NOMO-1 (cell line): Measurements from ENCODE around the gene TOR1A.
A peak's percentile ranks its signal among the peaks of the same experiment; 100 is the strongest.

ENCODE experiments used
- DNase-seq, 2 experiments: peaks; one replicate each; lab custom pipeline; 2025; ENCODE audit not compliant: unreplicated experiment in 2 of 2; lab: John Stamatoyannopoulos, UW

Gene TOR1A

DNA sequence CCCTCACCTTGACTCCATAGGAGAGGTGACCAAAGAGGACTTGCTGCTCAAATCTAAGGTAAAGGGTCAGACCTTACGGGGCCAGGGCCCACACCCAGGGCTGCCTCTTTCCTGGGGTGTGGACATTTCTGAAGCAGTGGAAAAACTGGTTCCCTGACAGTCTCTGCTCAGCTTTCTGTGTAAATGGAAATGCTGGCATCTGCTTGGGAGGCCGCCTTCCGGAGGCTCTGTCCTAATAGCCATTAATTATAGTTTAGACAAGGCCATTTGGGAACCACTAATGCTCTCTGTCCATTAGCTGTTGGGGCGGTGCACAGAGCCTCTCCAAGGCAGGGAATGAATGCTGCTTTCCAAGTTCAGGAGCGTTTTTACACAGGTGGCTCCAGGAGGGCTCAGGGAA is 28.6 kb upstream of the TOR1A start:
- DNase-seq, result no peak

DNA sequence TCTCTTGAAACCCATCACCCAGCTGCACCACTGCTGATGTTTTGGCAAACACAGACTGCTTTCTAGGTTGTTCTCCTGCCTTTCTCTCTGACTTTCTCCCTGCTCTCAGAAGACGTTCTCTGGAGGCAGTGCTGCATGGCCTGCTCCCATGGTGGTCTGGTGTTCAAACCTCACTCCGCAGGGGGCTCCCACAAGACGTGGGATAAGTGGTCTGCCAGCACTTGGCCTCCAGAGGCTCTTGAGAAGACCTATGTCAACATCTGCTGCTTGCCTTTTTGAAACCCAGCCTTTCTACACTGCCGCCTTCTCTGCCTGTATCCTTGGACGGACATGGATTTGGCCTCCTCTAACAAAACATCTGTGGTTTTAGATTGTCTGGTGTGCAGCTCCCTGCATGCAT is 27.9 kb upstream of the TOR1A start:
- no peak for DNase-seq

GRCh38 chr9:129850821-129851550 is 27.1 kb upstream of the TOR1A start:
- DNase-seq, result no peak

DNA sequence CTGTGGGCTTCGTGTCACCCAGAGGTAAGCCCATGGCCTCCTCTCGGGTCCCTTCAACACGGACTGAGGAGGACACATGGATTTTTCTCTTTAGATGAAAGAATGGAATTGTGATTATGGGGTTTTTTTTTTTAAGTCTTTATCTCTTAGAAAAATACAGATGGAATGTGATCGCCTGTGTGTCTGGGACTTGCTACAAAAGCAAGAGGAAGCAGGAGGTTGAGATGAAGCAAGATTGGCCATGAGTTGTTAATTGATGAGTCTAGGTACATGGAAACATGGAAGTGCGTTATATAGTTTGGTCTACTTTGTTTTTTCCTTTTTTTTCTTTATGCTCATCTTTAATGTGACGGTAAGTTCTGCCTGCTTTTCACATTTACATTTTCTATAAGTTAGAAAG is 26.0 kb upstream of the TOR1A start:
- no peak for DNase-seq

DNA sequence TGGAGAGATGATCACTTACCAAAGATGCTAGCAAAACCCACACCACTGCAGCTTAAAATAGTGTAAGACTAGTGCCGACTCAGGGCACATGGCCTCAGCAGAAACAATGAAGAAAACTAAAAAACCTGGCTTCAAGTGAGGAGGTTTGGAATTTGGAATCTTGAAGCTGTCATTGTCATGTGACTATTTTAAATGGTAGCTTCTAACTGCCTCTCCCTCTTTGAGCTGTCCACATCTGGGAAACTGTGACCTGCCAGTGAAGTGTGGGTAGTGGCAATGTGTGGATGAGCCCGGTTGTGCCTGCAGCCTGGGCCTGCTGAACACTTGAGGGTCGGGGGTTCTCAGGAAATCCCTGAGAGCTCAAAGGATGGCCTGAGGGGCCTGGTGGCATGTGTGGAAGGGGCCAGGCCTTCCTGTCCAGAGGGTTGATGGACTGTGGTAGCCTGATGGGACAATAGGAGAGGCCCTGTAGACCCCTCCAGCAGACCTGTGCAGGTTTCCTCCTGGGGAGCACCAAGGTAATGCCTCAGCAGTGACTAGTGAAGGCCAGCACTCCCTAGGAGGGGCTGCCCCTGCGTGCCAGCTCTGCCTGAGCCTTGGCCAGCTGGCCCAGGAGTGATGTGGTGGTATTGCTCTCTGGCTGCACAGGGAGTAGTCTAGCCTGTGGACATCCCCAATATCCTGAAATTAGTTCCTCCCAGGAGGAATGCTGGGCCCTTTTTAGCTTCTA is 24.9 kb upstream of the TOR1A start:
- no peak for DNase-seq

DNA sequence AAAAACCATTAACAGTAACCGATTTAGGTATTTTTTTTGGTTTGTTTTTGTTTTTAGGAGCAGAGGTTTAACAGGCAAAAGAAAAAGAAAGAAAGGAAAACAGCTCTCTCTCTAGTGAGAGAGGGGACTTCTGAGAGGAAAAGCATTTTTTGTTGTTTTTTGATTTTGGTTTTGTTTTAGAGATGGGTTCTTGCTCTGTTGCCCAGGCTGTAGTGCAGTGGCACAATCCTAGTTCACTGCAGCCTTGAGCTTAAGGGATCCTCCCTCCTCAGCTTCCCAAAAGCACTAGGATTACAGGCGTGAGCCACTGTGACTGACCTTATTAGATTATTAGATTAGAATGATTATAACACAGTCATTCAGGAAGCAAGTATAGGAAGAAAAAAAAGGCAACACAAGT is 21.4 kb upstream of the TOR1A start:
- no peak for DNase-seq

GRCh38 chr9:129841071-129841470 is 17.1 kb upstream of the TOR1A start:
- DNase-seq, result no peak

- DNase-seq, result no peak
Observed at GRCh38 chr9:129840034-129840433, 16.1 kb upstream of the TOR1A start.

DNA sequence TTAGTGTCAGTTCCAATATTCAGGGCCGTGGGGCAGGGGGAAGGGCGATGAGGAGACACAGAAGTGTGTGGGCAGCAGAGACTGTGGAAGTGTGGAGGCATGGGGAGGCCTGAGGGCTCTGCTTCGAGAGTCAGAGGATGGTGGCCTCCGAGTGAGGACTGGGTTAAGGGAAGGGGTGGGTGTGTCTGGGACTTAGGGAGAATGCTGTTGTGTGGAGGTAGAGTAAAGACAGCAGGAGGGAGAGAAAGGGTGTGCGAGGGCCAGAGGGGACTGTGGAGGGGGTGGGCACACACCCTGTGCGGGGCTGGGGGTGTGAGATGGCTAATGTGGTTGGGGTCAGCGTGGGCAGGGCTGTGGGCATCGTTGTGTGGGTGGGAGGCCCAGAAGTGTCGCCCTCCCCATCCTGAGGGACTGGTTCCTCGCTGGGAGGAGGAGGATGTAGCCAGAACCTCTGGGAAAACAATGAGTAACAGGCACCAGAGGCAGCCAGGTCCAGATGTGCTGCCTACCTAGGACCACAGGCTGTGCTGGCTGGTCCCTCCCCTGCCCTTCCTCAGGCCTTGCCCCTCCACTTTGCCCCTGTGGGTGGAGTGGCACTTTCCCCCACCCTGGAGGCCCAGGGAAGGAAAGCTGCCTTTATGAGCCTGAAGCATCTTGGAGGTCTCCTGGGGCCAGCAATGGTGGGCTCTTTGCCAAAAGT is 15.5 kb upstream of the TOR1A start:
- no peak for DNase-seq

- DNase-seq, result peak; percentile 42 to 61
Observed at GRCh38 chr9:129838707-129839259, 14.8 kb upstream of the TOR1A start.

GRCh38 chr9:129836311-129837007 is 12.5 kb upstream of the TOR1A start:
- peak in 1 of 2 experiments; percentile 27 for DNase-seq

GRCh38 chr9:129835860-129836223 is 11.9 kb upstream of the TOR1A start:
- DNase-seq, result no peak

GRCh38 chr9:129835128-129835859 is 11.4 kb upstream of the TOR1A start, which contains the start of the genes C9orf78 and USP20:
Gene C9orf78 (minus strand): TSS chr9:129835275. CDS start chr9:129835221, 54 bp downstream.
Gene USP20 (plus strand): TSS chr9:129835458. CDS start chr9:129852556, 17,098 bp downstream.
- DNase-seq, result peak; percentile 95 to 97

DNA sequence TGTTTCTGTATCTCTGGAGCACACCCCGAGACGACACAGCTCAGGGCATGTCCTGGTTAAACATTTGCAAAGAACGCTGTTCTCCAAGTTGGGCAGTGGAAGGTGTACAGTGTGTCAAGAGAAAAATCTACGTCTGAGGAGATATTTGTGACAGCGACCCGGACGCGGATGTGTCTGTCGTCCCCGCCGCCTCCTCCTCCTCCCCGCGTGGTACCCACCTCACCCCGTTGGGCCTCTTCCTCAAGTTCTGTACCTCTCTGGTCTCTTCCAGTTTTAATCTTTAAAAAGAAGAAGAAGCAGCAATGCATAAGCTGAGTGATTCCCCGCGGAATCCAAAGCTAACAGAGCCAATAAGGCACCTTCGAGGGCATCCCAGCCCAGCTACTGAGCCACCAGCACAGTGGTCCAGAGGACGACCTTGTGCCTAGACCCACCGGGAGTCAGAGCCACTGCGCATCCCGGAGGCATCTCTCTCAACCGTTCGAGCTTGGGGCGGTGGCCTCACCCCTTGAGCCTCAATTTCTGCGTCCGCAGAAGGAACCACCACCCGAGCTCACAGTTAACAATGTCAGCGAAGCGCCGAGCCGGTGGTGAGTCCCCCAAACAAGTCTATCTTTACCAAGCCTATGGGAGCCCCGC is 10.7 kb upstream of the TOR1A start:
- DNase-seq, result peak in 1 of 2 experiments; percentile 11

DNA sequence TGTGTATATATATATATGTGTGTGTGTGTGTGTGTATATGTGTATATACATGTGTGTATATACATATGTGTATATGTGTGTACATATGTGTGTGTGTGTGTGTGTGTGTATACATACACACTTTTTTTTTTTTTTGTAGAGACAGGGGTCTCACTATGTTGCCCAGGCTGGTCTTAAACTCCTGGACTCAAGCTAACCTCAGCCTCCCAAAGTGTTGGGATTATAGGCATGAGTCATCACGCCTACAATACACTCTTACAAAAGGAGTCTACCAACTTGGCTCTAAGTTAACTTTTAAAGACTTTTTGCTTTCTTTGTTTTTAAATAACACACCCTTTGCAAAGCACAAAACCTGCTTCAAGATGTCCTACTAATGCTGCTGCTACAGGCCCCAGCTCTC is 9.0 kb upstream of the TOR1A start:
- no peak for DNase-seq

DNA sequence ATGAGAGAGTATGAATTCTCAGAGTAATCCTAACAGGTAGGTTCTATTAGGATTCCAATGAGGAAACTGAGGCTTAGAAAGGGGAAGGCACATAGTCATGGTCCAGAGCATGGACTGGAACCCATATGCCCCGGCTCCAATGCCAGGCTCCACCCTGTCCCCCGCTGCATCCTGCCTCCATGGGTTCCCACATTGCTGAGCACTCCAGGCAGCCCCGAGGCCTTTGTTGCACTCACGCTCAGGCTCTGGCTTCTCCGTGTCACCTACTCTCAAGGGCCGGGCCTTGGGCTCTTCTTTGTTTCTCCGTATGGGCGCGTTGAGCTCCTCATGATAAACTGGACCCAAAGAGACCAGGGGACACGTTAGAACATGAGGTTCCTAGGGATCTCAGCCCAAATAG is 5.0 kb upstream of the TOR1A start:
- no peak for DNase-seq

DNA sequence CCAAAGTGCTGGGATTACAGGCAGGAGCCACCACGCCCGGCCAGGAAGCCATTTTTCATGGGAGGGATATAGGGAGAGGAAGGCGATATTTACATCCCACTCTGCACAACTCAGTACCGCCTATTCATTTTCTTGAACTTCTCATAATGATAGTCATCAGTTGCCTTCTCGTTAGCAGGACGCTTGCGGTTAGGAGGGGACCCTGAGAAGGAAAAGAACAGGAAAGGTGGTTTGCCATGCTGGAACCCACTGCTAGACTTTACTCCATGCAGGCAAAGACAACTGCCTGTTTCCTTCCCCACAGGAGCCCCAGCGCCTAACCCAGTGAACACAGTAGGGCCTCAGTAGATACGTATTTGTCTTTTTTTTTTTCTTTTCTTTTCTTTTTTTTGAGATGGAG is 4.1 kb upstream of the TOR1A start:
- DNase-seq, result no peak

GRCh38 chr9:129826759-129827158 is 2.8 kb upstream of the TOR1A start:
- no peak for DNase-seq

GRCh38 chr9:129826344-129826743 is 2.4 kb upstream of the TOR1A start:
- no peak for DNase-seq

GRCh38 chr9:129823542-129823934 is 398 bp downstream of the TOR1A start:
- no peak for DNase-seq
